ENCODE data around the gene PNMT.

DNA sequence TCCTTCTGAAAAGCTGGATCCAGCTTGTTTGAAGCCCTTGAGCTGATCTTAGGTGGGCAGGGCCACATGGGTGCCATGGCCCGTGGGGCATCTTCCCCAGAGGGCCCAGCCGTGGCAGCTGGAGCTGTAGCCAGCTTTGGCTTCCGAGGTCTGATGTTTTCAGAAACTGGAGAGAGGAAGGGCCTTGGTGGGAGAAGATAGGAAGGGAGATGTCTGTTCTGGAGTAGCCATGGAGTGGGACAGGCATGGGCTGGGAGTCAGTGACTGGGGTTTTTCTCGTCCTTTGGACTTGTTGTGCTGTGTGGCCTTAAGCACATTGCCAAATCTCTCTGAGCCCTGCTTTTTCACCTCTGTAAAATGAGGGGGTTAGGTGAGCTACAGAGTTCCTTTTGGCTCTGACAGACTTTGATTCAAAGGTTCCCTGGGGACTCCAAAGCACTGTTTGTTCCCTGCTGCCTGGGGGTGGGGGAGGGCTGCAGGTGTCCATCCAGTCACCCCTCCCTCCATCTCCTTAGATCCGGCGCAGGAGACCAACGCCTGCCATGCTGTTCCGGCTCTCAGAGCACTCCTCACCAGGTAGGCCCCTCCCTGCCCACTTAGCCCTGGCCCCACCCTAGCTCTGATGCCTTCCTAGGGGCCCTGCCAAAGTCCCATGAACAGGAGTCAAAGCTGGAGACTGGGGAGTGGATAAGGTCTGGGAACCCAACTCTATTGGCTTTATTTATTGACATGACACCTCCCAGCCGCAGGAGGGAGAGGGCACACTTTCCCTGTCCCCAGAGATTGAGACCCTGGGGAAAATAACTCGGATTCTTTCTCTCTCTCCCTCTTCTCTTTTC lies 39.4 kb upstream of the PNMT start:
- TF ChIP-seq, protein P1, sequence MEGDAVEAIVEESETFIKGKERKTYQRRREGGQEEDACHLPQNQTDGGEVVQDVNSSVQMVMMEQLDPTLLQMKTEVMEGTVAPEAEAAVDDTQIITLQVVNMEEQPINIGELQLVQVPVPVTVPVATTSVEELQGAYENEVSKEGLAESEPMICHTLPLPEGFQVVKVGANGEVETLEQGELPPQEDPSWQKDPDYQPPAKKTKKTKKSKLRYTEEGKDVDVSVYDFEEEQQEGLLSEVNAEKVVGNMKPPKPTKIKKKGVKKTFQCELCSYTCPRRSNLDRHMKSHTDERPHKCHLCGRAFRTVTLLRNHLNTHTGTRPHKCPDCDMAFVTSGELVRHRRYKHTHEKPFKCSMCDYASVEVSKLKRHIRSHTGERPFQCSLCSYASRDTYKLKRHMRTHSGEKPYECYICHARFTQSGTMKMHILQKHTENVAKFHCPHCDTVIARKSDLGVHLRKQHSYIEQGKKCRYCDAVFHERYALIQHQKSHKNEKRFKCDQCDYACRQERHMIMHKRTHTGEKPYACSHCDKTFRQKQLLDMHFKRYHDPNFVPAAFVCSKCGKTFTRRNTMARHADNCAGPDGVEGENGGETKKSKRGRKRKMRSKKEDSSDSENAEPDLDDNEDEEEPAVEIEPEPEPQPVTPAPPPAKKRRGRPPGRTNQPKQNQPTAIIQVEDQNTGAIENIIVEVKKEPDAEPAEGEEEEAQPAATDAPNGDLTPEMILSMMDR (IDR thresholded peaks at IDR 0.05): no peak
- TF ChIP-seq POLR2A (IDR thresholded peaks at IDR 0.05): no peak

Data from uterus (tissue), 2 donors.